AG08395 (cell line): ENCODE data around the gene TSPAN14.
A peak's percentile ranks its signal among the peaks of the same experiment; 100 is the strongest.

Experiments
- DNase-seq: peaks from one replicate; pipeline ENCODE4 v3.0.0; 2012; ENCODE audit warnings: mixed read lengths, low spot score

Gene TSPAN14

GRCh38 chr10:80421707-80422536, 32.2 kb upstream of the TSPAN14 start:
- DNase-seq = no peak

DNA sequence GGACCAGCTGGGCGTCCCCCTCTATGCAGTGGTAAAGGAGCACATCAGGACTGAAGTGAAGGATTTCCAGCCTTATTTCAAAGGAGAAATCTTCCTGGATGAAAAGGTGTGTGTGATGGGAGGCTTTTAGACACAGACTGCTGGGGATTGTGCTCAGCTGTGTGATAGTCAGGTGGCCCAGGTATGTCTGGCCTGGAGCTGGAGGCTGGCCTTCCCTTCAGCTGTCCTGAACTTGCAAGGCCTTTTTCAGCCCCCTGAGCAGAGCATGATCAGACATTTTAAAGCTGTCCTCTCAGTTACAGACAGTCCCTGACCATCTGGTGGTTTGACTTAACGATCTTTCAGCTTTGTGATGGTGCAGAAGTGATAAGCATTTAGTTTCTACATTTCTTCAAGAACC, 28.2 kb upstream of the TSPAN14 start:
- no peak for DNase-seq

DNA sequence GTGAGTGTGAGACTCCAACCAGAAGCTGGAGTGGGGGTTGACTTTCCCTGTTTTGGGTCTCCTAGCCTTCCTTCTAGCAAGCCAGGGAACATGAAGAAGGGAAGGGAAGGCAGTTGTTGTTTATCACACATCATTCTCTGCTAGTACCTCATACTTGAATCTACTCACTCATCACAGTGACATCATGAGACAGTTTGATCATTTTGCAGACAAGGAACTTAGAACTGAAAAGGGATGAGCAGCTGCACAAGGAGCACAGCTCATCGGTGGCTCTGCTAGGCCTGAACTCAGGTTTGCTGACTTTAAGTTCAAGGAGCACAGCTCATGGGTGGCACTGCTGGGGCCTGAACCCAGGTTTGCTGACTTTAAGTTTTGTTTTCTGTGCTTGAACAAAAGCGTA, 26.6 kb upstream of the TSPAN14 start:
- no peak for DNase-seq

DNA sequence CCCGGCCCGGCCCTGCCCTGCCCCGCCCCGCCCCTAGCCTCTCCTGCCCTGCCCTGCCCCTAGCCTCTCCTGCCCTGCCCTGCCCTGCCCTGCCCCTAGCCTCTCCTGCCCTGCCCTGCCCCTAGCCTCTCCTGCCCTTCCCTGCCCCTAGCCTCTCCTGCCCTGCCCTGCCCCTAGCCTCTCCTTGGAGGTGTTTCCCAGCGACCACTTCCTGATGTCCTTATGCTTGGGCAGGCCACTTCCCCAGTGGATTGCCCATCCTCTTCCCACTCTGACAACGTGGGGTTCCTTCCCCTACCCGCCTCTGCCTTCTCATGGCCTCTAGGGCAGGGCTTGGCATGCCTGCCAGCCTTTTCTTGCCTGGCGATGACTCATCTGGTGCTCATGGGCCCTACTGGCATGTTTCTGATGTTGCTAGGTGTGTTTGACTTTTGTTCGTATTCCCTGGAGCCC, 24.6 kb upstream of the TSPAN14 start:
- no peak for DNase-seq

DNA sequence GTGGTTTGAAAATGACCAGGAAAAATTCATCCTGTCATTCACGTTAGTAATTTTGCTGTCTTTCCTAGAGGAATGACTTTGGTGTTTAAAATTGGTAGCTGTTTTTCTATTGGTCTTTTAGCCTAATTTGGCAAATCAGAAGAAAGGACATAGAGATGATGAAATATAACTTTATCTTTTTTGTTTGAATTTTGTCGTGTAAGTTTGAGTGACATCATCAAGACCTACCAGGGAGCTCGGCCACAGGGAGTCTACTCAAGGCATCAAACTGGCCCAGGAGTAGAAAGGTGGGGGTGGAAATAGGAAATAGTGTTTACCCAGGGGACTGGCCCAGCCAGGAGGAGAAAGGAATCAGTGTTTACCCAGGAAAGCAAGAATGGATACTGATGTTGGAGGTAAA, 21.0 kb upstream of the TSPAN14 start:
- DNase-seq = no peak

- DNase-seq = no peak
Observed at GRCh38 chr10:80436446-80437098, 17.5 kb upstream of the TSPAN14 start.

DNA sequence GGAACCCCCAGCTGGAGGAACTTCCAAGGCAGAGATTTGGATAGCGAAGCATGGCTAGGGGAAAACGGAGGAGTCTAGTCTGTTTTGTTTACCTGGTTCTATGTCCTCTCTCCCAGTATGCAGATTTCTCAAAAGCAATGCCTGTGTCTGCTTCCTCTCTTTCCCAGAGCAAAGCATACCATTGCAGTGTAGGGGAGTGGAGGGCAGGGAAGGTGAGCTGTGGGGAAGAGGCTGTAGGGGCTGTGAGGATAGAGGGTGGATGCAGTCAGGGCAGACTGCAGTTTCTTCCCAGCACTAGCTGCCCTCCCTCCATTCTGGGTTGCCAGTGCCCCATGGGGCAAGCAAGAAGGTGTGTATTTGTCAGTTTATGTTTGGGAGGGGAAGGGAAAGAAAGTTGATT, 16.9 kb upstream of the TSPAN14 start:
- DNase-seq = no peak

GRCh38 chr10:80441831-80442230, 12.3 kb upstream of the TSPAN14 start:
- DNase-seq = no peak

DNA sequence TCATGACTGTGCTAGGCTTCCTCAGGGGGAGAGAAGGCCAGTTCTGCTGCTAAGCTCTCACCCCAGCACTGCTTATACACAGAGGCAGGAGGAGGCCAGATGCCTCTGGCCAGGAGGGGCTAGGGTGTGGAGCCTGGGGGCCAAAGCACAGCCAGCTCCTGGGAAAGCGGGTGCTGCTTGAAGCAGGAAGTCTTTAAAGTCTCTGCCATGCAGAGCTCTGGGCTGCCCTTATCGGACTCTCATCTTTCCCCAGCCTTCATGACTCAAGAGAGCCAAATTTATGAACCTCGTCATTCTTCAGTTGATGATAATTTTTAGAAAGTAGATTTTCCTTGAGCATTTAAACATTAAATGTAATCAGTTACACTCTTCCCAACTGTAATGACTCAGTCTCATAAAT, 11.2 kb upstream of the TSPAN14 start:
- DNase-seq = no peak

DNA sequence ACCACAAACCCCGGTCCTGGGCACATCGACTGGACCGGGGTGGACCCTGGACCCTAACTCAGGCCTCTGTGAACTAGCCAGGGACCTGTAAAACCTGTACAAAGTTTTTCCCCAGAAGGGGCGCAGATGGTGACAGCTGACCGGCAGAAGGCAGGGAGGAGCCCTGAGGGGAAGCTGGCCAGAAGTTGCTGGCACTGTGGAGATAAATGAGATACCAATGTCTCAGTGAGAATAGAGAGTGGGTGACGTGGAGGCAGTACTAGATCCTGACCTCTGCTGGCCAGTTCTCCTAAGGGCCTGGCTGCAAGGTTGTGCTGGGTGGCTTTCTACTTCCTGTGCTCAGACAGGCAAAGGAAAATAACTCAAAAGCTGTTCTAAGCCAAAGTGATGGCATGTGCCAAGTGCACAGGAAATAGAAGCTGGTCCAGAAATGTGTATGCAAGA, 10.6 kb upstream of the TSPAN14 start:
- peak; percentile 42 for DNase-seq

GRCh38 chr10:80444124-80444523, 10.0 kb upstream of the TSPAN14 start:
- no peak for DNase-seq

DNA sequence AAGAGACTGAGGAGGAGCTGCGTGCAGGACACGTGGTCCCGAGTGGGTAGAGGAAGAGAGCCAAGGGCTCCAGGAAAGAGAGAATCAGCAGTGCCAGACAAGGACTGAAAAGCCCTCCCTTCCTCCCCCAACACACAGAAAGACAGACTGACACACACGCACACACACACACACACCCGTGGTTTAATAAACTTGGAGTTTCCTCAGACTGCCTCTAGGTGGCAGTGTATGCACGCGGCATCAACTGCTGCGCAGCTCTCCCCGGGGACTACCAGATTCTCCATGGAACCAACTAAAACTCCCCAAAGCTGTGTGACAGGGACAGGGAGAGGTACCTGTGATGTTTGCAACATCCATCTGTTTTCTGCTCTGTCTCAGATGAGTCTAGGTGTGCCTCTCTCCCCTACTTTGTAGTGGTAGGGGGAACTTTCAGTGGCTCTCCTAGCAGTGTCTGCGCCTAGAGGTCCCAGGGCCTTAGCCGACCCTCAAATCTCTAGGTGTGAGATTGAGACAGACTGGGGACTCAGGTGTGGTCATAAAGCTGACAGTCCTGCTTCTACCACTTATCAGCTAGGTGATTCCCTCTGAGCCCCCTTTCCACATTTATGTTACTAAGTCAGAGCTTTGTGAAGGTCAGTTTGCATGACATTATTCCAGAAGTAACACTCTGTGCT, 9.3 kb upstream of the TSPAN14 start:
- DNase-seq = peak; percentile 81

DNA sequence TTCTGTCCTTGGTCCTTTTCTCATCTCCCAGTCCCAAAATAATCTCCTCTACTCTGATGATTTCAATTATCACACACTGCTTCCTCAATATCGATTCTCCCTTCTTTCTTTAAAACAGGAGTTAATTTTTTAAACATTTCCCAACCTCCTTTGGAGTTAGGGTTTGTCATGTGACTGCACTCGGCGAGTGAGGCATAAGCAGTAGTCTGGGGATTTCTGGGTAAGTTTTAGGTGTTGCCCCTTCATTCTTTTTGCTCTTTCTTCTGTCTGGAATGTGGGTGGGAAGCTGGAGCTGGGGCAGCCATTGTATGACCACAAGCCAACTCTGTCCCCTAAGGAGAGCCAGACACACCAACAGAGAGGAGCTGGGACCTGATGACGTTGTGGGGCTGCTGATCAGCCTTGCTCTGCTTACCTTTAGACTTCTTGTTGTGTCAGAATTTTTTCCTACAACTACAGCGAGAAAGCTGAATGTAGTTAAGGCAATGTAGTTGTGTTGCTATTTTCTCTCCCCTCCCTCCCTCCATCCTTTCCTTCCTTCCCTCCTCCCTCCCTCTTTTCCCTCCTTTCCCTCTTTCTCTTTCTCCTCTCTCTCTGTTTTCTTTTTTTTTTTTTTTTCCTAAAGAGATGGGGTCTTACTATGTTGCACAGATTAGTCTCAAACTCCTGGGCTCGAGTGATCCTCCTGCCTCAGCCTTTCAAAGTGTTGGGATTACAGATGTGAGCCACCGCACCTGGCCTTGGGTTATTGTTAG, 6.5 kb upstream of the TSPAN14 start:
- DNase-seq = no peak

DNA sequence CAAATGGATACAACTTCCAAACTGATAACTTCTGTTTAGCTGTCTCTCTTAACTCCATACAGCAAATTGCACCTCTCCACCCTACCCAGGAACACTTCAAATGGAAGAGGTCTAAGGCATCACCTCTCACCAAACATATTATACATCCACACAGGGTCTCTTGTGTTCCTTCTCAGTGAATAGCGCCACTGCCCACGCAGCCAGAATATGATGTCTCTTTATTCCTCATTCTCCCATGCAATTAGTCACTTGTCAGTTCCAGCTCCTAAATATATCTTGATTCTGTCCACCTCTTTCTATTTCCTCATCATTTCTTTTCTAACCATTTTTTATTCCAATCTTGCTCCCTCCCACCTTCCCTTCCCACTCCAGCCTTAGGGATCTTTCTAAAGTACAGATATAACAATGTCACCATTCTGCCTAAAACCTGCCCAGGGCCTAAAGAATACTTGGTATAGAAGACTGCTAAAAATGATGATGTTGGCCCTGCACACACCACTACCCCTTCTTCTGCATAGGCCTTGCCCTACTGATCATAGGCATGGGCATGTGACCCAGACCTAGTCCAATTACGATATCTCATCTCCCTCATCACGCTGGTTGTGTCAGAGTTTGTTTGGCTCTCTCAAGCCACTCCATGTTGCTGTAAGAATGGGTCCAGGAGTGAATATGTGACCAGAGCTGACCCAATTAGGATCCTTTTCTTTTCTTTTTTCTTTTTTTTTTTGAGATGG, 5.7 kb upstream of the TSPAN14 start:
- DNase-seq = no peak

- no peak for DNase-seq
Observed at GRCh38 chr10:80449520-80449919, 4.6 kb upstream of the TSPAN14 start.

GRCh38 chr10:80451132-80451531, 3.0 kb upstream of the TSPAN14 start:
- DNase-seq = no peak

DNA sequence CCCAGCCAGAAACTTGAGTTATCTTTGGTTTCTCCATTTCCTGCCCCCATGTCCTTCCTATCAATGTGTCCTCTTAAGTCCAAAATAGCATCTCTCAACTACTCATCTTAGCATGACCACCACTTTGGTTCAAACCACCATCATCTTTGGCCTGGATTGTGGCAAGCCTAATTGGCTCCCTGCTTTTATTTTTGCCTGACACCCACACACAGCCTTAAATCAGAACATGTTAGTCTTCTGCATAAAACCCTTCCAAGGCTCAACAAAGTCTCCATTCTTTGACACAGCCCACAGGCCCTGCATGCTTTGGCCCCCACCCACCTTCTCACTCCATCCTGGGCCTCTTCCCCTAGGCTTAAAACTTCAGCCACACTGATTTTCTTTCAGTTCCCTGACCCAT, 2.0 kb upstream of the TSPAN14 start:
- DNase-seq = no peak

- no peak for DNase-seq
Observed at GRCh38 chr10:80452640-80453039, 1.5 kb upstream of the TSPAN14 start.

DNA sequence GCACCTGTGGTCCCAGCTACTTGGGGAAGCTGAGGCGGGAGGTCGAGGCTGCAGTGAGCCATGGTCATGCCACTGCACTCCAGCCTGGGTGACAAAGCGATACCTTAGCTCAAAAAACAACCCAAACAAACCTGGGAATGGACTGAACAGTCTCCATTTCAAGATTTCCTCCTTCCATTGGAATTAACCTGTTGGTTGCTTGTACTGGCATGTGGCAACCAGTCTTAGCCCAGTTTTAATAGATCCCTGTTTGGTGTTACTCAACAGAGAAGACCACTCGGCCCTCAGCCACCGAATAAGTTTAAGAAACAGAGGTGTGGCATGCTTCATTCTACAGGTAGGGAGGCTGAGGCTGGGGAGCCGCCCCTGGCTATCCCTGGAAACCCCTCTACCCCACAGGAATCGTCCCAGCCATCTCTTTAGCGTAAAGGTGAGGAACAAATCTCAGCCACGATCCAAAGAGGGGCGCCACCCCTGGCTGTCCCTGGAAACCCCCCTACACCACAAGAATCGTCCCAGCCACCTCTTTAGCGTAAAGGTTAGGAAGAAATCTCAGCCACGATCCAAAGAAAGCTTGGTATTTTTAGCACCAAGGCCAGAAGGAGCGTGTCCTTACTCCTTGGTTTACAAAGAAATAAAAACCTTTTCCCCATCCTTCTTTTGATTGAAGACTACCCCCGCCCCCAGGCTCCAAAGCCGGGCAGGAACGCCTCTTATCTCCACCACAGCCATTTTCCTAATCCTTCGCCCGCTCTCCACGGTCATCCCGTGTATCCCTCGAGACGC, 861 bp upstream of the TSPAN14 start:
- no peak for DNase-seq
